ENCODE measurements around the gene GDI2. TPM values are rescaled to one million over a fixed set of nuclear protein-coding genes. Genes with fewer than 3 reads are reported as not detected.
"Not testable (repeated sequence)": the region's sequence is repeated elsewhere in the genome, so short reads cannot be mapped to it uniquely, and the experiment has no call there.

Gene GDI2
- total RNA-seq, 1 experiment from 2014 or later: 380 TPM

- no peak for DNase-seq (ENCODE audit: low read depth)
- in situ Hi-C loops (cut with HindIII; ENCODE audit: low pct_unique_long_range_greater_than_20kb, low sequenced_read_pairs): no loop called here
Measured at GRCh38 chr10:5830629-5831445, 17.6 kb upstream of the GDI2 start.

- in situ Hi-C loops (cut with HindIII; ENCODE audit: low pct_unique_long_range_greater_than_20kb, low sequenced_read_pairs): no loop called here
- no peak for DNase-seq (ENCODE audit: low read depth)
Measured at GRCh38 chr10:5829267-5829666, 16.0 kb upstream of the GDI2 start.

GRCh38 chr10:5828725-5829124, 15.5 kb upstream of the GDI2 start:
- no peak for DNase-seq (ENCODE audit: low read depth)
- in situ Hi-C loops (cut with HindIII; ENCODE audit: low pct_unique_long_range_greater_than_20kb, low sequenced_read_pairs): no loop called here

GRCh38 chr10:5827841-5828240, 14.6 kb upstream of the GDI2 start:
- in situ Hi-C loops (cut with HindIII; ENCODE audit: low pct_unique_long_range_greater_than_20kb, low sequenced_read_pairs): no loop called here
- DNase-seq (ENCODE audit: low read depth): no peak

GRCh38 chr10:5826511-5826910, 13.3 kb upstream of the GDI2 start:
- in situ Hi-C loops (cut with HindIII; ENCODE audit: low pct_unique_long_range_greater_than_20kb, low sequenced_read_pairs); DNase-seq (ENCODE audit: low read depth): not testable (repeated sequence)

- in situ Hi-C loops (cut with HindIII; ENCODE audit: low pct_unique_long_range_greater_than_20kb, low sequenced_read_pairs): no loop called here
- DNase-seq (ENCODE audit: low read depth): no peak
Measured at GRCh38 chr10:5818894-5819293, 5.7 kb upstream of the GDI2 start.

GRCh38 chr10:5818048-5818331, 4.8 kb upstream of the GDI2 start:
- in situ Hi-C loops (cut with HindIII; ENCODE audit: low pct_unique_long_range_greater_than_20kb, low sequenced_read_pairs): no loop called here
- no peak for DNase-seq (ENCODE audit: low read depth)

- no peak for DNase-seq (ENCODE audit: low read depth)
- in situ Hi-C loops (cut with HindIII; ENCODE audit: low pct_unique_long_range_greater_than_20kb, low sequenced_read_pairs): no loop called here
Measured at GRCh38 chr10:5817322-5818047, 4.3 kb upstream of the GDI2 start.

GRCh38 chr10:5816170-5816569, 2.9 kb upstream of the GDI2 start:
- DNase-seq (ENCODE audit: low read depth): no peak

GRCh38 chr10:5814110-5815107, 1.2 kb upstream of the GDI2 start:
- in situ Hi-C loops (cut with HindIII; ENCODE audit: low pct_unique_long_range_greater_than_20kb, low sequenced_read_pairs): no loop called here
- no peak for DNase-seq (ENCODE audit: low read depth)

More at GRCh38 chr10:5816170-5816569, 2.9 kb upstream of the GDI2 start:
- in situ Hi-C loops (cut with HindIII; ENCODE audit: low pct_unique_long_range_greater_than_20kb, low sequenced_read_pairs): no loop called here

- in situ Hi-C loops (cut with HindIII; ENCODE audit: low pct_unique_long_range_greater_than_20kb, low sequenced_read_pairs): no loop called here
- DNase-seq (ENCODE audit: low read depth): no peak
Measured at GRCh38 chr10:5813091-5813340, 218 bp downstream of the GDI2 start.

GRCh38 chr10:5812283-5813090, 747 bp downstream of the GDI2 start:
- in situ Hi-C loops (cut with HindIII; ENCODE audit: low pct_unique_long_range_greater_than_20kb, low sequenced_read_pairs): no loop called here
- DNase-seq (ENCODE audit: low read depth): peak; percentile 60

- in situ Hi-C loops (cut with HindIII; ENCODE audit: low pct_unique_long_range_greater_than_20kb, low sequenced_read_pairs): no loop called here
- DNase-seq (ENCODE audit: low read depth): peak; percentile 25
Measured at GRCh38 chr10:5811387-5811821, 1.8 kb downstream of the GDI2 start.

GRCh38 chr10:5810225-5810624, 3.0 kb downstream of the GDI2 start:
- in situ Hi-C loops (cut with HindIII; ENCODE audit: low pct_unique_long_range_greater_than_20kb, low sequenced_read_pairs): no loop called here
- no peak for DNase-seq (ENCODE audit: low read depth)

- DNase-seq (ENCODE audit: low read depth): no peak
- in situ Hi-C loops (cut with HindIII; ENCODE audit: low pct_unique_long_range_greater_than_20kb, low sequenced_read_pairs): no loop called here
Measured at GRCh38 chr10:5809527-5810154, 3.6 kb downstream of the GDI2 start.

- in situ Hi-C loops (cut with HindIII; ENCODE audit: low pct_unique_long_range_greater_than_20kb, low sequenced_read_pairs); DNase-seq (ENCODE audit: low read depth): not testable (repeated sequence)
Measured at GRCh38 chr10:5808783-5809392, 4.3 kb downstream of the GDI2 start.

- in situ Hi-C loops (cut with HindIII; ENCODE audit: low pct_unique_long_range_greater_than_20kb, low sequenced_read_pairs): no loop called here
- no peak for DNase-seq (ENCODE audit: low read depth)
Measured at GRCh38 chr10:5806745-5807144, 6.5 kb downstream of the GDI2 start.

Data from Caki2 (cell line).